GM12865 (cell line): Measurements from ENCODE around the gene CREB5.
A peak's percentile ranks its signal among the peaks of the same experiment; 100 is the strongest.
"Not testable (repeated sequence)": the region's sequence is repeated elsewhere in the genome, so short reads cannot be mapped to it uniquely, and the experiment has no call there.

Experiments used
- DNase-seq: peaks from one replicate; pipeline ENCODE4 v3.0.0; 2010; ENCODE audit warnings: low read depth
- H3K4me3 ChIP-seq: 2 replicates; pipeline ENCODE4 v1.5.1; 2011; ENCODE audit warnings: mild to moderate bottlenecking, low read depth, low read length, control low read depth
- TF ChIP-seq, protein P1 (sequence below): IDR thresholded peaks from 2 replicates; pipeline ENCODE4 v1.5.1; 2011; ENCODE audit warnings: low read length, control low read depth, low read depth, inconsistent platforms; ENCODE audit not compliant: insufficient read depth; ENCODE audit errors: missing control alignments

CREB5 gene

DNA sequence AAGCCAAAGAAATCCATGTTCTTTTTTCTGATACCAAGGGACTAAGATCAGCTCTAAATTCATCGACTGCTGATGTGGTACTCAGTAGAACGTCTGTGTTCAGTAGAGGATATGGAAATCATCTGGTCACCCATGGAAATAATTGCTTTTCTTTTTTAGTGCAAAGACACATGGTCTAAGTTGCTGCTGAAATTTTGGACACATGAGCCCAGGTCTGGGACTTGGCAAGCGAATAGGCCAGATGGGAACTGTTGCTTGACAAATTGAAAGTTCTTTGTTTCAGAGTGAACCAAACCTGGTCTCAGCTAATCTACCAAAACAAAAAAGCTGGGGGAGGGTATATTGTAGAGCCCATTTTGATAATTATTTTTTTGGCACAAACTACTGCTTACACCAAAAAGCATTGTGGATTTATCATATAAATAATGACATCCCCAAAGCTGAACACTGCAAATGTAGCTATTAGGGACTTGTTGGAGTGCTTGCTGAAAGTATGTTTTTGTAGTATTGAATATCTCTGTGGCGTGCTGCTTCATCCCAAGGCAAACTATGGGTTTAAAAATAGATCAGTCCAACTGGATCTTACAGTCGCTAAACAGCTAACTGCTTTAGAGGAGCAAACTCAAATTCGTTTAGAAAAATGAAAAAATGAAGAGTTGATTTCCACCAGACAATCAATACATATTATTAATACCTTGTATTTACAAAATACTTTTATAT, 401.1 kb downstream of the CREB5 start:
- DNase-seq = peak; percentile 37
- no peak overlapping the region for H3K4me3 ChIP-seq
- TF ChIP-seq, protein P1, sequence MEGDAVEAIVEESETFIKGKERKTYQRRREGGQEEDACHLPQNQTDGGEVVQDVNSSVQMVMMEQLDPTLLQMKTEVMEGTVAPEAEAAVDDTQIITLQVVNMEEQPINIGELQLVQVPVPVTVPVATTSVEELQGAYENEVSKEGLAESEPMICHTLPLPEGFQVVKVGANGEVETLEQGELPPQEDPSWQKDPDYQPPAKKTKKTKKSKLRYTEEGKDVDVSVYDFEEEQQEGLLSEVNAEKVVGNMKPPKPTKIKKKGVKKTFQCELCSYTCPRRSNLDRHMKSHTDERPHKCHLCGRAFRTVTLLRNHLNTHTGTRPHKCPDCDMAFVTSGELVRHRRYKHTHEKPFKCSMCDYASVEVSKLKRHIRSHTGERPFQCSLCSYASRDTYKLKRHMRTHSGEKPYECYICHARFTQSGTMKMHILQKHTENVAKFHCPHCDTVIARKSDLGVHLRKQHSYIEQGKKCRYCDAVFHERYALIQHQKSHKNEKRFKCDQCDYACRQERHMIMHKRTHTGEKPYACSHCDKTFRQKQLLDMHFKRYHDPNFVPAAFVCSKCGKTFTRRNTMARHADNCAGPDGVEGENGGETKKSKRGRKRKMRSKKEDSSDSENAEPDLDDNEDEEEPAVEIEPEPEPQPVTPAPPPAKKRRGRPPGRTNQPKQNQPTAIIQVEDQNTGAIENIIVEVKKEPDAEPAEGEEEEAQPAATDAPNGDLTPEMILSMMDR = no peak

DNA sequence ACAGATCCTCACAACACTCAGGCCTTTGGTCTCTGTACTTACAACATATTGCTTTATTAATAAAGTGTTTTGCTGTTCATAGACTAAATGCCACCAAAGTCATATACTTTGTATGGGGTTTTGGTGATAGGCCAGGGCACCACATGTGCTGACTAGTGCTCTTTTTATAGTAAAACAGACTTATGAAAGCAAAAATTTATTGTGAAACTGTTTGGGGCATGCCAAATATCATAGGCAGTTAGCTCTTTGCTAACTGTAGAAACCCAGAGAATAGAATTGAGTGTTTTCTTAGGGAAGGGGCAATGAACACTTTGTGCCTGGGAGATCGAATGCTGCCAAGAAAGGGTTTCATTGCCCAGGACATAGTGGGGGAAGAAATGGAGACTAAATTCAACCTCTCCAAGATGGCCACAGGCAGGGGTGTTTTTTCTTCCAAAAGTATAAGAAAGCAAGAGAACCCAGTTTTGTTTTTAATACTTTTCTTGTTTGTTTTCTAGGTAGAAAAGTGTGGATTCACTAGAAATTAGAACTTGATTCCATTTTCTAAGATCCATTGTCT, 403.1 kb downstream of the CREB5 start:
- TF ChIP-seq, protein P1 = no peak
- peak; percentile 54 for DNase-seq
- peak overlapping the region; percentile 44 for H3K4me3 ChIP-seq

DNA sequence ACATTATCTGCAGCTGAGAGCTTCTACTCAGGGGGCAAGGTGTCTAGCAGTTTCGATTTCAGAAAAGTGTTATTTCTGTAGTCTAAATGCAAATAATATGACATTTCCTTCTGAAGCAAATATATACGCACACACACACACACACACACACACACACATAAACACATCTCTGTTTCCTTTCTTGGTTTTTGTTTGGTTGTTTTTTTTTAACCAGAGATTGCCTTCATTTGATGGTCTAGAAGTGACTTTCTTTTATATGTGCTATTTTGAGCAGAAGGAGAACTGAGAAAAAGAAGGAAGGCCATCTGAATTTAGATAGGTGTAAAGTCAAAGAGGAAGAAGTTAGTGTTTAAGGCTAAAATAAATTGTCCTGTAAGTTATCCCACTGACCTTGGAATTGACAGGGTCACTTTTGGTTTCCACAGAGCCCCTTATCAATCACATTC, 403.6 kb downstream of the CREB5 start:
- TF ChIP-seq, protein P1 = no peak
- peak; percentile 89 for DNase-seq
- H3K4me3 ChIP-seq = no peak overlapping the region; the same call in 1 of the 2 replicates

DNA sequence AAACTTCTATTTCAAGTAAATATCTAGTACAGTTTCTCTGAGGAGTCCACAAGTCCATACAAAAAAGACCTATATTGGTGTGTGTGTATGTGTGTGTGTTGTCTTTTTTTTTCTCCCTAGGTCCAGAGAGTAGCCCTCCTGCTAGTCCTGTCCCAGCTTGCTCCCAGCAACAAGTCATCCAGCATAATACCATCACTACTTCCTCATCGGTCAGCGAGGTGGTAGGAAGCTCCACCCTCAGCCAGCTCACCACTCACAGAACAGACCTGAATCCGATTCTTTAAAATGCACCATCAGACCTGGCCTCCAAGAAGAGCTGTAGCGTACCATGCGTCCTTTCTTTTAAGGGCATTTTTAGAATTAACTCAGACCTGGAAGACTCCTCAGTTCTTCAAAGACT, 406.7 kb downstream of the CREB5 start:
- no peak overlapping the region for H3K4me3 ChIP-seq
- DNase-seq = no peak
- TF ChIP-seq, protein P1 = no peak

DNA sequence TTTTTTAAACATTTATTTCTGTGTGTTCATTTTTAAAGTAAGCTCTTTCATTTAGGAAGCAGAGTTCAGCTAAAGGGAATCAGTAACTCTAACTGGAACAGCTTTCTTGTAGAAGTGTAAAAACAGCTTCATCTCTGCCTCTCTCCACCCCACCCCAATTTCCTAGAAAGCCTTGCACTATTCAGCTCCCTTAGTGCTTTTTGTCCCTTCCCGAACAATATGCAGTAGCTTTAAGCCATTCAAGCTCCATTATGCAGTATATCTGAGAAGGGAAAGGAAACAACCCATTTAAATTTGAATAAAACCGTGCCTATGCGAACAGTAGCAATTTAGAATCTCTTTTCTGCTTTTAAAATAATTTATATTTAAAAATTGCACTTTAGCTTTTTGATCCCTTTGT, 411.3 kb downstream of the CREB5 start:
- no peak overlapping the region for H3K4me3 ChIP-seq
- TF ChIP-seq, protein P1 = no peak
- no peak for DNase-seq

DNA sequence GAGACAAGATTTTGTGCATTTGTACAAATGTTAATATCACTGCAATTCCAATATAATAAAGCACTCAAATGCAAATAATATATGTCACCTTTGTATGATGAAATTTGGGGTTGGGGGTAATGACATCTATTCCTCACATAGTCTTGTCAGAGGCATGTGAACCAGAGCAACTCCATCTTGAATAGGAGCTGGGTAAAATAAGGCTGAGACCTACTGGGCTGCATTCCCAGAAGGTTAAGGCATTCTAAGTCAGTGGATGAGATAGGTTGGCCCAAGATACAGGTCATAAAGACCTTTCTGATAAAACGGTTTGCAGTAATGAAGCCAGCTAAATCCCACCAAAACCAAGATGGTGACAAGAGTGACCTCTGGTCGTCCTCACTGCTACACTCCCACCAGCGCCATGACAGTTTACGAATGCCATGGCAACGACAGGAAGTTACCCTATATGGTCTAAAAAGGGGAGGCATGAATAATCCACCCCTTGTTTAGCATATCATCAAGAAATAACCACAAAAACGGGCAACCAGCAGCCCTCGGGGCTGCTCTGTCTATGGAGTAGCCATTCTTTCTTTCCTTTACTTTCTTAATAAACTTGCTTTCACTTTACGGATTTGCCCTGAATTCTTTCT, 413.6 kb downstream of the CREB5 start:
- H3K4me3 ChIP-seq, DNase-seq: not testable (repeated sequence)

DNA sequence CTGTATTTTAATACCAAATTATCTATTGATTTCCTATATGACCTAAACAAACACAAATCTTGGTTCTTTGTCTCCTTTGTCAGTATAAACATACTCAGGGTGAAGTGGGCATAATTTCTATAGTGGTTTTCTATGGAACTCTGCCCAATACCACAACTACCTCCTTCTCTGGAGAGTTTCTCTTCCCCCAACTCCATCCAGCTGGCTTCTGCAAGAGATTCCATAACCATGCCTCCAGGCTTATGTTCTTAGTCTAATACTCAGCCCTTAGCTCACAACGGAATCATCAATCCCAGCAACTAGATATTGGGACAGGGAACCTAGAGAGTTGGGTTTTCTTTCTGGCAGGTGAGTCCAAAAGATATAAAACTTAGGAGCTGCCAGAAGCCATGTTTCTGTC, 418.5 kb downstream of the CREB5 start:
- TF ChIP-seq, protein P1 = no peak
- no peak overlapping the region for H3K4me3 ChIP-seq

More for the DNA sequence above, 418.5 kb downstream of the CREB5 start:
- DNase-seq = no peak
